Transverse colon (tissue), 4 donors: ENCODE results near the gene MCF2L2.

Experiments
- CTCF ChIP-seq, 5 experiments: fragments of 200-600 bp in 3 of 5; fragments of 450-650 bp in 2 of 5; sonication (generic) in 3 of 5; IDR thresholded peaks; 1 replicate in 2 of 5; 2 replicates in 3 of 5; pipeline ENCODE4 v1.5.1; 2016 to 2017; ENCODE audit warnings: antibody characterized with exemption in 5 of 5, inconsistent platforms in 3 of 5, mild to moderate bottlenecking in 2 of 5, moderate library complexity in 1 of 5
- EP300 ChIP-seq: sonication (generic); formaldehyde crosslinking; IDR thresholded peaks from one replicate; pipeline ENCODE4 v1.6.1; 2017; ENCODE audit warnings: antibody characterized with exemption, low read depth
- POLR2A ChIP-seq: fragments of 450-650 bp; IDR thresholded peaks from one replicate; pipeline ENCODE4 v1.6.1; 2016; ENCODE audit warnings: antibody characterized with exemption, mild to moderate bottlenecking, moderate library complexity
- POLR2AphosphoS5 ChIP-seq, 3 donors: sonication (generic); formaldehyde crosslinking; IDR thresholded peaks; one replicate each; pipeline ENCODE4 v1.6.1; 2016; ENCODE audit warnings: antibody characterized with exemption in 3 of 3

- TF ChIP-seq POLR2AphosphoS5 (IDR thresholded peaks at IDR 0.05) (no peak), CTCF (IDR thresholded peaks at IDR 0.05) (no peak), EP300 (no peak), POLR2A (no peak)
These were observed 116.0 kb downstream of the MCF2L2 start for GRCh38 chr3:183312433-183312832.
